GM23248 (cell line): ENCODE measurements around the gene UBR2. TPM values are rescaled to one million over a fixed set of nuclear protein-coding genes. Genes with fewer than 3 reads are reported as not detected.

ENCODE experiments used
- DNase-seq: peaks from one replicate; pipeline ENCODE4 v3.0.0-alpha.2; 2015
- H2AFZ ChIP-seq: fragments of 200-600 bp; sonication (generic); 2 replicates; pipeline ENCODE4 v1.6.1; 2016; ENCODE audit warnings: antibody characterized with exemption
- H3F3A ChIP-seq: fragments of 200-600 bp; sonication (generic); 2 replicates; pipeline ENCODE4 v1.6.1; 2016; ENCODE audit warnings: mild to moderate bottlenecking, antibody characterized with exemption, mixed run types; ENCODE audit not compliant: insufficient read depth
- H3K27ac ChIP-seq: fragments of 200-600 bp; sonication (generic); 2 replicates; pipeline ENCODE4 v1.5.1; 2016; ENCODE audit warnings: mild to moderate bottlenecking
- H3K27me3 ChIP-seq: fragments of 200-600 bp; sonication (generic); replicated peaks from 2 replicates; pipeline ENCODE4 v1.6.1; 2016; ENCODE audit warnings: mild to moderate bottlenecking; ENCODE audit not compliant: insufficient read depth
- H3K36me3 ChIP-seq: fragments of 200-600 bp; sonication (generic); 2 replicates; pipeline ENCODE4 v1.6.1; 2016; ENCODE audit warnings: low read depth, mild to moderate bottlenecking
- H3K4me1 ChIP-seq: fragments of 200-600 bp; sonication (generic); 2 replicates; pipeline ENCODE4 v1.6.1; 2016; ENCODE audit warnings: mild to moderate bottlenecking; ENCODE audit not compliant: insufficient read depth
- H3K4me2 ChIP-seq: fragments of 200-600 bp; sonication (generic); one replicate; pipeline ENCODE4 v1.6.1; 2016; ENCODE audit warnings: mild to moderate bottlenecking; ENCODE audit not compliant: unreplicated experiment
- H3K4me3 ChIP-seq: fragments of 200-600 bp; sonication (generic); 2 replicates; pipeline ENCODE4 v1.5.1; 2016; ENCODE audit warnings: mild to moderate bottlenecking
- H3K79me2 ChIP-seq: fragments of 200-600 bp; sonication (generic); 2 replicates; pipeline ENCODE4 v1.6.1; 2016; ENCODE audit warnings: mild to moderate bottlenecking; ENCODE audit not compliant: insufficient read depth
- H3K9ac ChIP-seq: fragments of 200-600 bp; sonication (generic); 2 replicates; pipeline ENCODE4 v1.6.1; 2016; ENCODE audit warnings: mild to moderate bottlenecking
- H3K9me2 ChIP-seq: fragments of 200-600 bp; sonication (generic); 2 replicates; pipeline ENCODE4 v1.6.1; 2016; ENCODE audit warnings: mixed run types, mild to moderate bottlenecking, moderate library complexity; ENCODE audit not compliant: insufficient read depth
- H3K9me3 ChIP-seq: fragments of 200-600 bp; sonication (generic); one replicate; pipeline ENCODE4 v1.6.1; 2017; ENCODE audit warnings: low read depth
- H4K20me1 ChIP-seq: fragments of 200-600 bp; sonication (generic); 2 replicates; pipeline ENCODE4 v1.6.0; 2016; ENCODE audit not compliant: insufficient read depth
- EZH2 ChIP-seq: fragments of 200-600 bp; sonication (generic); IDR thresholded peaks from 2 replicates; pipeline ENCODE4 v1.6.1; 2018; ENCODE audit warnings: antibody characterized with exemption, mild to moderate bottlenecking; ENCODE audit not compliant: insufficient read depth, poor library complexity, severe bottlenecking
- EZH2phosphoT487 ChIP-seq: fragments of 200-600 bp; sonication (generic); IDR thresholded peaks from 2 replicates; pipeline ENCODE4 v1.6.1; 2018; ENCODE audit warnings: antibody characterized with exemption, moderate library complexity, mild to moderate bottlenecking, low read depth; ENCODE audit not compliant: insufficient read depth
- WGBS, 2 experiments: methylation state at CpG; one replicate each; pipeline ENCODE4 v1.1.6; 2015 to 2017; ENCODE audit warnings: low lambda C conversion rate in 2 of 2, low coverage in 1 of 2; ENCODE audit errors: missing lambda C conversion rate in 2 of 2; 5-methylcytosine and 5-hydroxymethylcytosine counted together
- in situ Hi-C: fragments of 300-500 bp; cut with MboI; formaldehyde crosslinking; loops from 2 replicates; pipeline ENCODE4 v1.15.0; 2020
- polyA plus RNA-seq: library from polyadenylated mRNA; unstranded; fragments of >200 nt; fragmentation: Nextera tagmentation; extraction: Ambion mirVana; gene quantifications from 2 replicates; pipeline ENCODE4 v1.2.1, GENCODE V29; 2016
- total RNA-seq: library from RNA; depleted of rRNA; stranded (reverse); fragments of >200 nt; shearing (Covaris generic); gene quantifications from 2 replicates; pipeline ENCODE4 v1.2.3, GENCODE V29; 2014

The UBR2 gene
- total and polyA plus RNA-seq, 2 experiments from 2014 or later: 8.5 to 23.3 TPM

GRCh38 chr6:42704251-42704936 is 140.6 kb downstream of the UBR2 start:
- Histone ChIP-seq H3F3A (no peaks in the 10 kb centered on the region), H3K9me3 (no peaks in the 10 kb centered on the region), H3K36me3 (no peaks in the 10 kb centered on the region), H2AFZ (no peak overlapping the region), H3K9me2 (no peaks in the 10 kb centered on the region), H3K27ac (no peak overlapping the region), H4K20me1 (no peaks in the 10 kb centered on the region), H3K9ac (no peak overlapping the region), H3K79me2 (no peaks in the 10 kb centered on the region), H3K27me3 (no peaks in the 10 kb centered on the region), H3K4me2 (no peak overlapping the region), H3K4me3 (no peak overlapping the region), H3K4me1 (peaks cover 7% of the 10 kb centered on the region)
- 67 to 74% methylated on average over 24 of the region's 24 CpGs for WGBS, 2 experiments
- DNase-seq: no peak
- no peak for TF ChIP-seq EZH2phosphoT487
- no peak for TF ChIP-seq EZH2
- in situ Hi-C loops: no loop called here

GRCh38 chr6:42704937-42705374 is 141.1 kb downstream of the UBR2 start:
- Histone ChIP-seq H3K4me1 (peaks cover 7% of the 10 kb centered on the region), H3K27me3 (no peaks in the 10 kb centered on the region), H2AFZ (no peak overlapping the region), H3K27ac (no peak overlapping the region), H3K79me2 (no peaks in the 10 kb centered on the region), H3K36me3 (no peaks in the 10 kb centered on the region), H3K4me2 (no peak overlapping the region), H3K9me2 (no peaks in the 10 kb centered on the region), H3F3A (no peaks in the 10 kb centered on the region), H3K9me3 (no peaks in the 10 kb centered on the region), H3K9ac (no peak overlapping the region), H4K20me1 (no peaks in the 10 kb centered on the region), H3K4me3 (no peak overlapping the region)
- WGBS, 2 experiments: 74 to 81% methylated on average over 4 of the region's 4 CpGs
- in situ Hi-C loops: no loop called here
- DNase-seq: no peak
- no peak for TF ChIP-seq EZH2
- TF ChIP-seq EZH2phosphoT487: no peak

GRCh38 chr6:42707595-42707994 is 143.8 kb downstream of the UBR2 start:
- H3K9me3 ChIP-seq: no peaks in the 10 kb centered on the region
- no peak overlapping the region for H3K4me3 ChIP-seq
- H3K27me3 ChIP-seq: no peaks in the 10 kb centered on the region
- no peak for DNase-seq
- no peak overlapping the region for H3K4me2 ChIP-seq
- no peak overlapping the region for H3K27ac ChIP-seq
- H3K4me1 ChIP-seq: no peaks in the 10 kb centered on the region
- 90 to 93% methylated on average over 7 of the region's 7 CpGs for WGBS, 2 experiments
- H3F3A ChIP-seq: no peaks in the 10 kb centered on the region
- no peak for TF ChIP-seq EZH2phosphoT487
- no peak for TF ChIP-seq EZH2
- H3K79me2 ChIP-seq: no peaks in the 10 kb centered on the region
- no peaks in the 10 kb centered on the region for H3K36me3 ChIP-seq
- no peak overlapping the region for H3K9ac ChIP-seq
- H4K20me1 ChIP-seq: no peaks in the 10 kb centered on the region
- H3K9me2 ChIP-seq: no peaks in the 10 kb centered on the region
- in situ Hi-C loops: no loop called here
- H2AFZ ChIP-seq: no peak overlapping the region

GRCh38 chr6:42708096-42708495 is 144.3 kb downstream of the UBR2 start:
- TF ChIP-seq EZH2phosphoT487 (no peak), EZH2 (no peak)
- in situ Hi-C loops: no loop called here
- Histone ChIP-seq H3K36me3 (no peaks in the 10 kb centered on the region), H3K4me1 (no peaks in the 10 kb centered on the region), H3K9me3 (no peaks in the 10 kb centered on the region), H3F3A (no peaks in the 10 kb centered on the region), H3K4me3 (no peak overlapping the region), H3K9me2 (no peaks in the 10 kb centered on the region), H2AFZ (no peak overlapping the region), H3K4me2 (no peak overlapping the region), H3K27ac (no peak overlapping the region), H3K9ac (no peak overlapping the region), H3K79me2 (no peaks in the 10 kb centered on the region), H3K27me3 (no peaks in the 10 kb centered on the region), H4K20me1 (no peaks in the 10 kb centered on the region)
- 82 to 91% methylated on average over 11 of the region's 11 CpGs for WGBS, 2 experiments
- DNase-seq: no peak
